Astrocyte (in vitro differentiated cells and primary cell): Measurements from ENCODE around the gene KIAA1671.

Experiments used
- EZH2 ChIP-seq: IDR thresholded peaks from 2 replicates; pipeline ENCODE4 v1.6.1; 2012; ENCODE audit warnings: mild to moderate bottlenecking, low read length, inconsistent platforms; ENCODE audit not compliant: insufficient read depth
- TF ChIP-seq, protein P1 (sequence below): IDR thresholded peaks from 2 replicates; pipeline ENCODE4 v1.5.1; 2011; ENCODE audit warnings: low read depth, mild to moderate bottlenecking, inconsistent platforms, low read length, moderate library complexity; ENCODE audit not compliant: insufficient read depth

DNA sequence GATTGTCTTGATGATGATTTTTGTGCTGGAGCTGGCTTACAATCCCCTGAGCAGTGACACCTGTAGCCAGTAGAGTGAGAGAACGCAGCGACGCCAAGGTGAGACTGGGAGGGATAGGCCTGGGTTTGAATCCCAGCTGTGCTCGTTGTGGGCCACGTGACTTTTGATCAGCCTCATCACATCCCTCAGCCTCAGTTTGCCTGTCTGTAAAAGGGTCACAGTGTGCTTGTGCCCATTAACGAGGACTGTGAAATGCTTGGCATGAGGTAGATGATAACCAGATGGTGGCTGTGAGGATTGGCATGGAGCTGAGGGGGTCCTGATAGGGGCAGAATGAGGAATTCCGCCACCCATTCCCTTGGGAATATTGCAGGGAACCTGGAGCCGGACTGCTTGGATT is 9.6 kb downstream of the KIAA1671 start:
- TF ChIP-seq, protein P1, sequence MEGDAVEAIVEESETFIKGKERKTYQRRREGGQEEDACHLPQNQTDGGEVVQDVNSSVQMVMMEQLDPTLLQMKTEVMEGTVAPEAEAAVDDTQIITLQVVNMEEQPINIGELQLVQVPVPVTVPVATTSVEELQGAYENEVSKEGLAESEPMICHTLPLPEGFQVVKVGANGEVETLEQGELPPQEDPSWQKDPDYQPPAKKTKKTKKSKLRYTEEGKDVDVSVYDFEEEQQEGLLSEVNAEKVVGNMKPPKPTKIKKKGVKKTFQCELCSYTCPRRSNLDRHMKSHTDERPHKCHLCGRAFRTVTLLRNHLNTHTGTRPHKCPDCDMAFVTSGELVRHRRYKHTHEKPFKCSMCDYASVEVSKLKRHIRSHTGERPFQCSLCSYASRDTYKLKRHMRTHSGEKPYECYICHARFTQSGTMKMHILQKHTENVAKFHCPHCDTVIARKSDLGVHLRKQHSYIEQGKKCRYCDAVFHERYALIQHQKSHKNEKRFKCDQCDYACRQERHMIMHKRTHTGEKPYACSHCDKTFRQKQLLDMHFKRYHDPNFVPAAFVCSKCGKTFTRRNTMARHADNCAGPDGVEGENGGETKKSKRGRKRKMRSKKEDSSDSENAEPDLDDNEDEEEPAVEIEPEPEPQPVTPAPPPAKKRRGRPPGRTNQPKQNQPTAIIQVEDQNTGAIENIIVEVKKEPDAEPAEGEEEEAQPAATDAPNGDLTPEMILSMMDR, result no peak
- TF ChIP-seq EZH2, result no peak
